ENCODE data around the gene GTF2H2C.
"Not testable (repeated sequence)": the region's sequence is repeated elsewhere in the genome, so short reads cannot be mapped to it uniquely, and the experiment has no call there.

The GTF2H2C gene

DNA sequence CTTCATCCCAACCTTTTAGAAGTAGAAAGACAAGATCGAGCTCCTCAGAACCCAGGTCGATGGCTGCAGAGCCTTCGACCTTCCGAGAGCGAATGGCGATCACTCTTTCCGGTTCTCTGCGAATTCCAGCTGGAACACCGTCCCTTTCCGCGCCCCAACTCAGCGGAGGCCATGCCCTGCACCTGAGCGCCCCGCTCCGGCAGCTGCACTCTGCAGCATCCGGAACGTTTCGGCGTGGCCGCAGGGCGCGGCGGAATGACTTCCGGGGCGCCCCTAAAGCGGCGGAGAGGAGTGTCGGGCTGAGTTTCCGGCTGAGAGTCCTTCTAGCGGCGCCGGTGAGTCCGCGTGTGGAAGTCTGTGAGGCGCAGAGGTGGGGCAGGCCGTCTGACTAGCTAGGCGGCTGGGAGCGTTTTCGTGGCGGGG is at the start of gene GTF2H2C:
TSS of gene GTF2H2C (plus strand) at position 284 of the 423 bp plus-strand sequence. CDS start 4,942 bp downstream, outside the sequence.
- peak within 1 kb of the TSS; percentile 53 for H3K4me3 ChIP-seq (ENCODE audit: low read depth, low read length)
- H3K36me3 ChIP-seq (replicated peaks); H3K27ac ChIP-seq; H3K27me3 ChIP-seq (replicated peaks); in situ Hi-C loops (cut with HindIII; ENCODE audit: low pct_ligation_motif_present, low sequenced_read_pairs): not testable (repeated sequence)
- peak; percentile 74 for DNase-seq
- TF ChIP-seq, protein P1, sequence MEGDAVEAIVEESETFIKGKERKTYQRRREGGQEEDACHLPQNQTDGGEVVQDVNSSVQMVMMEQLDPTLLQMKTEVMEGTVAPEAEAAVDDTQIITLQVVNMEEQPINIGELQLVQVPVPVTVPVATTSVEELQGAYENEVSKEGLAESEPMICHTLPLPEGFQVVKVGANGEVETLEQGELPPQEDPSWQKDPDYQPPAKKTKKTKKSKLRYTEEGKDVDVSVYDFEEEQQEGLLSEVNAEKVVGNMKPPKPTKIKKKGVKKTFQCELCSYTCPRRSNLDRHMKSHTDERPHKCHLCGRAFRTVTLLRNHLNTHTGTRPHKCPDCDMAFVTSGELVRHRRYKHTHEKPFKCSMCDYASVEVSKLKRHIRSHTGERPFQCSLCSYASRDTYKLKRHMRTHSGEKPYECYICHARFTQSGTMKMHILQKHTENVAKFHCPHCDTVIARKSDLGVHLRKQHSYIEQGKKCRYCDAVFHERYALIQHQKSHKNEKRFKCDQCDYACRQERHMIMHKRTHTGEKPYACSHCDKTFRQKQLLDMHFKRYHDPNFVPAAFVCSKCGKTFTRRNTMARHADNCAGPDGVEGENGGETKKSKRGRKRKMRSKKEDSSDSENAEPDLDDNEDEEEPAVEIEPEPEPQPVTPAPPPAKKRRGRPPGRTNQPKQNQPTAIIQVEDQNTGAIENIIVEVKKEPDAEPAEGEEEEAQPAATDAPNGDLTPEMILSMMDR (IDR thresholded peaks at IDR 0.05; ENCODE audit: low read depth, low read length, missing control alignments), result peak; percentile 42

DNA sequence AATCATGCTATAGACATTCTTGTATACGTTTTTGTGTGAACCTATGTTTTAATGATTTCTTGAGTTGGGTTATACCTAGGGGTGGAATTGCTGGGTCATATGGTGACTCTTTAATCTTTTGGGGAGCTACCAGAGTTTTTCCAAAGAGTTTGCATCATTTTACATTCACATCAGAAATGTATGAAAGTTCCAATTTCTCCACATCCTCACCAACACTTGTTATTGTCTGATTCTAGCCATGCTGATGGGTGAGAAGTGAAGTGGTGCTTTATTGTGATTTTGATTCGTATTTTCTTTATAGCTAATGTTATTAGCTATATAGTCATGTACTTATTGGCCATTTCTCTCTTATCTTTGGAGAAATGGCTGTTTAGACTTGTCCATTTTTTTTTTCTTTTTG is 49.3 kb upstream of the GTF2H2C start:
- DNase-seq, result no peak
- H3K4me3 ChIP-seq (ENCODE audit: low read depth, low read length), result no peak overlapping the region
- in situ Hi-C loops (cut with HindIII; ENCODE audit: low pct_ligation_motif_present, low sequenced_read_pairs), result no loop called here
- no peaks in the 10 kb centered on the region for H3K27me3 ChIP-seq (replicated peaks)
- no peak overlapping the region for H3K27ac ChIP-seq
- H3K36me3 ChIP-seq (replicated peaks), result no peaks in the 10 kb centered on the region
- TF ChIP-seq, protein P1 (IDR thresholded peaks at IDR 0.05; ENCODE audit: low read depth, low read length, missing control alignments), result no peak

DNA sequence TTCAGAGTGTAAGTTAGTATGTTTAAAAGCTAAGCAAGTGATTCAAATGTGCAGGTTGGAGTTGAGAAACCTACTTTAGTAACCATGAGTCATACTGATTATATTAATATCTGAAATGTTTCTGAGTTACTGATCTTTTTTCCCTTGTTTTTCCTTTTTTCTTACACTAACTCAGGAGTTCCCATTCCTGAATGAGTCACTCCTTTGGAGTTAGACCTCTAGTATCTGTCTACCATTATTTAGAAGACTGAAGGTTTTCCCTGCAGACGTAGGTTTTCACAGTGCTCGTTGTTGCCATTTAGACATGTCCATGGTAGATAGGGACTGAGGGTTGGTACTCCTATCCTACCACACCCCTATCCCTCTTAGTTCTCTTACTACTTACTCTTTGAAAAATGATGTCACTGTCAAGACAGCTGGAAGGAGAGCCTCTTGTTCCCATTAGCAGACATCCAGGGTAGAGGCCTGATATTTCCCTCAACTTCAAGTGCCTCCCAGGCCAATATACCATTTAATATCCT is 47.2 kb upstream of the GTF2H2C start:
- H3K36me3 ChIP-seq (replicated peaks), result no peaks in the 10 kb centered on the region
- peak overlapping the region; percentile 27 for H3K27ac ChIP-seq
- DNase-seq, result peak; percentile 22
- H3K4me3 ChIP-seq (ENCODE audit: low read depth, low read length), result no peak overlapping the region
- TF ChIP-seq, protein P1 (IDR thresholded peaks at IDR 0.05; ENCODE audit: low read depth, low read length, missing control alignments), result no peak
- H3K27me3 ChIP-seq (replicated peaks), result no peaks in the 10 kb centered on the region
- in situ Hi-C loops (cut with HindIII; ENCODE audit: low pct_ligation_motif_present, low sequenced_read_pairs), result no loop called here

DNA sequence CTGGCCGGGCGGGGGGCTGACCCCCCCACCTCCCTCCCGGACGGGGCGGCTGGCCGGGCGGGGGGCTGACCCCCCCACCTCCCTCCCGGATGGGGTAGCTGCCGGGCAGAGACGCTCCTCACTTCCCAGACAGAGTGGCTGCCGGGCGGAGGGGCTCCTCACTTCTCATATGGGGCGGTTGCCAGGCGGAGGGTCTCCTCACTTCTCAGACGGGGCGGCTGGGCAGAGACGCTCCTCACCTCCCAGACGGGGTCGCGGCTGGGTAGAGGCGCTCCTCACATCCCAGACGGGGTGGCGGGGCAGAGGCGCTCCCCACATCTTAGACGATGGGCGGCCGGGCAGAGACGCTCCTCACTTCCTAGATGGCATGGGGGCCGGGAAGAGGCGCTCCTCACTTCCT is 44.4 kb upstream of the GTF2H2C start:
- DNase-seq; H3K4me3 ChIP-seq (ENCODE audit: low read depth, low read length); H3K27ac ChIP-seq; H3K27me3 ChIP-seq (replicated peaks); in situ Hi-C loops (cut with HindIII; ENCODE audit: low pct_ligation_motif_present, low sequenced_read_pairs); H3K36me3 ChIP-seq (replicated peaks): not testable (repeated sequence)

DNA sequence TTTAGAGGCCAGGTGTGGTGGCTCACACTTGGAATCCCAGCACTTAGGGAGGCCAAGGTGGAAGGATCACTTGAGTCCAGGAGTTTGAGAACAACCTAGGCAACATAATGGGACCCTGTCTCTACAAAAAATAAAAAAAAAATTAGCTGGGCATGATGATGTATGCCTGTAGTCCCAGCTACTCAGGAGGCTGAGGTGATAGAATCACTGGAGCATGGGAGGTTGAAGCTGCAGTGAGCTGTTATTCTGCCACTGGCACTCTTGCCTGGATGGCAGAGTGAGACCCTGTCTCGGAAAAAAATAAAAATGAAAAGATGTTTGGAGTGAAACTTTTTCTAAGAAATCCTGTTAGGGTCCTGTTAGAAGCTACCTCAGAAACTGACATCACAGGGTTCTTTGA is 43.2 kb upstream of the GTF2H2C start:
- DNase-seq, result no peak
- TF ChIP-seq, protein P1 (IDR thresholded peaks at IDR 0.05; ENCODE audit: low read depth, low read length, missing control alignments), result no peak
- in situ Hi-C loops (cut with HindIII; ENCODE audit: low pct_ligation_motif_present, low sequenced_read_pairs), result no loop called here
- H3K4me3 ChIP-seq (ENCODE audit: low read depth, low read length), result no peak overlapping the region
- H3K27ac ChIP-seq, result no peak overlapping the region
- no peaks in the 10 kb centered on the region for H3K36me3 ChIP-seq (replicated peaks)
- H3K27me3 ChIP-seq (replicated peaks), result no peaks in the 10 kb centered on the region

DNA sequence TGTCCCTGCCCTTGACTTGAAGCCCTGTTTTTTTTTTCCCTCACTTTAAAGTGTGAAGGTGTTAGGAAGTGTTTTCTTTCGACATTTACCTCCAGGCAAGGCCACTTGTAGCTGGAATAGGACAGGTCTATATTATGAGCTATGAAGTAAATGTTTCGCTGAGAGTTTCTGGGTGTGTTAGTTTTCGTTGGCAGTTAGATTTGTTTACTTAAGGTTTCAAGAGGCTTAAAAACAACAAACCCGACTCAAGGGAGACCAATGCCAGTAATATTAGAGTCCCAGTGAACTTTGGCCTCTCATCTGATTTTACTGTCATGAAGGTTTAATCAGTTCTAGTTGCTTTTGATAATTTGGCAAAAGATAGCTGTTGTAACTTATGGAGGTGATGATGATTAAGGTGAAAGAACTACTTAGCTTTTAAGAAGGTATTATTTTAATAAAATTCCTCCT is 42.2 kb upstream of the GTF2H2C start:
- in situ Hi-C loops (cut with HindIII; ENCODE audit: low pct_ligation_motif_present, low sequenced_read_pairs), result no loop called here
- TF ChIP-seq, protein P1 (IDR thresholded peaks at IDR 0.05; ENCODE audit: low read depth, low read length, missing control alignments), result no peak
- DNase-seq, result peak; percentile 49

More for the DNA sequence above, 42.2 kb upstream of the GTF2H2C start:
- no peak overlapping the region for H3K27ac ChIP-seq
- H3K4me3 ChIP-seq (ENCODE audit: low read depth, low read length), result no peak overlapping the region
- H3K27me3 ChIP-seq (replicated peaks), result no peaks in the 10 kb centered on the region
- H3K36me3 ChIP-seq (replicated peaks), result no peaks in the 10 kb centered on the region

All from brain microvascular endothelial cell (primary cell).